ENCODE results near the gene ZNF398. TPM values are rescaled to one million over a fixed set of nuclear protein-coding genes. Genes with fewer than 3 reads are reported as not detected.

The ZNF398 gene
- total RNA-seq, 4 donors from 2014 or later: 11.9 to 34.7 (median 26.5) TPM

GRCh38 chr7:149232362-149232761, 85.1 kb downstream of the ZNF398 start:
- Histone ChIP-seq H3K4me1 (no peaks in the 10 kb centered on the region), H3K27me3 (no peaks in the 10 kb centered on the region), H3K9me3 (no peaks in the 10 kb centered on the region), H3K4me3 (no peak overlapping the region), H3K36me3 (no peaks in the 10 kb centered on the region), H3K27ac (no peak overlapping the region)
- DNase-seq: no peak
- no peak for TF ChIP-seq POLR2A (IDR thresholded peaks at IDR 0.05)
- TF ChIP-seq, protein P1, sequence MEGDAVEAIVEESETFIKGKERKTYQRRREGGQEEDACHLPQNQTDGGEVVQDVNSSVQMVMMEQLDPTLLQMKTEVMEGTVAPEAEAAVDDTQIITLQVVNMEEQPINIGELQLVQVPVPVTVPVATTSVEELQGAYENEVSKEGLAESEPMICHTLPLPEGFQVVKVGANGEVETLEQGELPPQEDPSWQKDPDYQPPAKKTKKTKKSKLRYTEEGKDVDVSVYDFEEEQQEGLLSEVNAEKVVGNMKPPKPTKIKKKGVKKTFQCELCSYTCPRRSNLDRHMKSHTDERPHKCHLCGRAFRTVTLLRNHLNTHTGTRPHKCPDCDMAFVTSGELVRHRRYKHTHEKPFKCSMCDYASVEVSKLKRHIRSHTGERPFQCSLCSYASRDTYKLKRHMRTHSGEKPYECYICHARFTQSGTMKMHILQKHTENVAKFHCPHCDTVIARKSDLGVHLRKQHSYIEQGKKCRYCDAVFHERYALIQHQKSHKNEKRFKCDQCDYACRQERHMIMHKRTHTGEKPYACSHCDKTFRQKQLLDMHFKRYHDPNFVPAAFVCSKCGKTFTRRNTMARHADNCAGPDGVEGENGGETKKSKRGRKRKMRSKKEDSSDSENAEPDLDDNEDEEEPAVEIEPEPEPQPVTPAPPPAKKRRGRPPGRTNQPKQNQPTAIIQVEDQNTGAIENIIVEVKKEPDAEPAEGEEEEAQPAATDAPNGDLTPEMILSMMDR (IDR thresholded peaks at IDR 0.05): no peak

Small RNA genes lying within 50 kb of the gene (small RNA-seq; reads per million reads assigned to genes)
- gene AC004890.1: 0 reads per million in 2 donors
- 0.12 to 0.70 reads per million in 2 donors for gene RN7SL521P

Other genes starting within 250 kb of the ZNF398 start
- 100 to 1,000 TPM in 1 of 4 donors, 10 to 100 TPM in 3; 57.1 to 100 (median 61.6) TPM for gene PDIA4, start 118.9 kb upstream of the ZNF398 start, total RNA-seq
- gene ZNF786, start 56.7 kb upstream of the ZNF398 start, total RNA-seq: 10 to 100 TPM in 1 of 4 donors, 1 to 10 TPM in 3; 3.7 to 11.5 (median 7.6) TPM
- gene ZNF425, start 21.1 kb upstream of the ZNF398 start, total RNA-seq: 1 to 10 TPM in 3 of 4 donors, under 1 TPM in 1; 0.88 to 2.5 (median 2.0) TPM
- 10 to 100 TPM; 22.8 to 37.3 (median 31.7) TPM for gene ZNF282, start 48.1 kb downstream of the ZNF398 start, total RNA-seq
- gene ZNF212, start 92.2 kb downstream of the ZNF398 start, total RNA-seq: 10 to 100 TPM; 19.8 to 24.9 (median 23.2) TPM
- 10 to 100 TPM; 10.7 to 86.6 (median 24.9) TPM for gene ZNF783, start 114.7 kb downstream of the ZNF398 start, total RNA-seq